GM23338 (cell line): ENCODE measurements around the gene TMEM207. TPM values are rescaled to one million over a fixed set of nuclear protein-coding genes. Genes with fewer than 3 reads are reported as not detected.

Experiments
- ATAC-seq: fragments of 200-7000 bp; cut with Tn5 transposase; 3 replicates; pipeline ENCODE4 v1.9.1; 2020
- DNase-seq: peaks from one replicate; pipeline ENCODE4 v3.0.0-alpha.2; 2015; ENCODE audit warnings: low spot score
- H2AFZ ChIP-seq: fragments of 200-600 bp; sonication (generic); 2 replicates; pipeline ENCODE4 v1.8.0; 2016; ENCODE audit warnings: antibody characterized with exemption, mild to moderate bottlenecking, moderate library complexity
- H3F3A ChIP-seq: fragments of 200-600 bp; sonication (generic); replicated peaks from 2 replicates; pipeline ENCODE4 v1.8.0; 2017; ENCODE audit warnings: antibody characterized with exemption, mixed run types, low read depth
- H3K27ac ChIP-seq: fragments of 200-600 bp; sonication (generic); 2 replicates; pipeline ENCODE4 v1.6.1; 2016; ENCODE audit warnings: low read depth
- H3K27me3 ChIP-seq: fragments of 200-600 bp; sonication (generic); 2 replicates; pipeline ENCODE4 v1.8.0; 2016; ENCODE audit warnings: mild to moderate bottlenecking, mixed run types, moderate library complexity; ENCODE audit not compliant: insufficient read depth
- H3K36me3 ChIP-seq: fragments of 200-600 bp; sonication (generic); 2 replicates; pipeline ENCODE4 v1.8.0; 2016; ENCODE audit warnings: mild to moderate bottlenecking; ENCODE audit not compliant: insufficient read depth
- H3K4me1 ChIP-seq: fragments of 200-600 bp; sonication (generic); 2 replicates; pipeline ENCODE4 v1.8.0; 2016; ENCODE audit warnings: mild to moderate bottlenecking, moderate library complexity; ENCODE audit not compliant: insufficient read depth
- H3K4me2 ChIP-seq: fragments of 200-600 bp; sonication (generic); 2 replicates; pipeline ENCODE4 v1.7.1; 2017; ENCODE audit warnings: mixed run types
- H3K4me3 ChIP-seq: fragments of 200-600 bp; sonication (generic); 2 replicates; pipeline ENCODE4 v1.6.1; 2016; ENCODE audit warnings: mixed run types
- H3K79me2 ChIP-seq: fragments of 200-600 bp; sonication (generic); replicated peaks from 2 replicates; pipeline ENCODE4 v1.8.0; 2017; ENCODE audit warnings: mild to moderate bottlenecking; ENCODE audit not compliant: insufficient read depth
- H3K9me2 ChIP-seq: fragments of 200-600 bp; sonication (generic); 2 replicates; pipeline ENCODE4 v1.8.0; 2017; ENCODE audit not compliant: insufficient read depth
- H4K20me1 ChIP-seq: fragments of 200-600 bp; sonication (generic); replicated peaks from 2 replicates; pipeline ENCODE4 v1.8.0; 2017; ENCODE audit warnings: mild to moderate bottlenecking; ENCODE audit not compliant: insufficient read depth
- H3K27ac Mint-ChIP-seq: 2 replicates; pipeline ENCODE4 v1.8.0; 2020; ENCODE audit warnings: inconsistent platforms, mild to moderate bottlenecking, moderate library complexity, mixed read lengths
- H3K27me3 Mint-ChIP-seq: 3 replicates; pipeline ENCODE4 v1.8.0; 2022; ENCODE audit warnings: low read depth, mild to moderate bottlenecking, moderate library complexity, mixed read lengths, inconsistent platforms; ENCODE audit not compliant: insufficient read depth, poor library complexity
- H3K36me3 Mint-ChIP-seq: 3 replicates; pipeline ENCODE4 v1.8.0; 2021; ENCODE audit warnings: low read depth, mild to moderate bottlenecking, inconsistent platforms, moderate library complexity, mixed read lengths
- H3K4me1 Mint-ChIP-seq: 3 replicates; pipeline ENCODE4 v1.8.0; 2020; ENCODE audit warnings: mild to moderate bottlenecking, inconsistent platforms, mixed read lengths
- H3K4me3 Mint-ChIP-seq: 3 replicates; pipeline ENCODE4 v1.8.0; 2021; ENCODE audit warnings: moderate library complexity, mild to moderate bottlenecking, inconsistent platforms, mixed read lengths
- H3K9me3 Mint-ChIP-seq: 3 replicates; pipeline ENCODE4 v1.8.0; 2020; ENCODE audit warnings: moderate library complexity, mild to moderate bottlenecking, inconsistent platforms, mixed read lengths
- CREB1 ChIP-seq: fragments of 250-450 bp; sonication (Bioruptor Pico); IDR thresholded peaks from 2 replicates; pipeline ENCODE4 v1.5.0; 2020; ENCODE audit warnings: low read depth, mild to moderate bottlenecking, moderate library complexity
- CTCF ChIP-seq, 2 experiments: fragments of 200-600 bp in 1 of 2; sonication (generic) in 1 of 2; conservative IDR thresholded peaks; 2 replicates each; pipeline versions ENCODE4 v1.5.1 to v1.6.1; 2016 to 2017; ENCODE audit warnings: antibody characterized with exemption in 2 of 2, low read depth in 2 of 2, mild to moderate bottlenecking in 2 of 2, moderate library complexity in 1 of 2
- ETS1 ChIP-seq: IDR thresholded peaks from 2 replicates; pipeline ENCODE4 v1.6.1; 2016; ENCODE audit warnings: antibody characterized with exemption
- EZH2 ChIP-seq: fragments of 200-600 bp; sonication (generic); IDR thresholded peaks from one replicate; pipeline ENCODE4 v1.8.0; 2017; ENCODE audit warnings: antibody characterized with exemption, mild to moderate bottlenecking, low read depth; ENCODE audit not compliant: unreplicated experiment
- EZH2phosphoT487 ChIP-seq: fragments of 200-600 bp; sonication (generic); IDR thresholded peaks from one replicate; pipeline ENCODE4 v1.8.1; 2018; ENCODE audit warnings: antibody characterized with exemption; ENCODE audit not compliant: unreplicated experiment
- JUNB ChIP-seq: IDR thresholded peaks from one replicate; pipeline ENCODE4 v1.6.1; 2016; ENCODE audit warnings: antibody characterized with exemption; ENCODE audit not compliant: unreplicated experiment
- REST ChIP-seq: IDR thresholded peaks from one replicate; pipeline ENCODE4 v1.6.1; 2018; ENCODE audit warnings: antibody characterized with exemption; ENCODE audit not compliant: unreplicated experiment
- STAT1 ChIP-seq: IDR thresholded peaks from one replicate; pipeline ENCODE4 v1.6.1; 2016; ENCODE audit warnings: antibody characterized with exemption; ENCODE audit not compliant: unreplicated experiment
- ZNF462 ChIP-seq: fragments of 250-450 bp; sonication (Bioruptor Pico); IDR thresholded peaks from 2 replicates; pipeline ENCODE4 v1.5.0; 2020; ENCODE audit warnings: mild to moderate bottlenecking, moderate library complexity
- polyA plus RNA-seq: library from polyadenylated mRNA; unstranded; fragments of >200 nt; fragmentation: Nextera tagmentation; extraction: Ambion mirVana; gene quantifications from 2 replicates; pipeline ENCODE4 v1.2.1, GENCODE V29; 2016
- total RNA-seq: library from RNA; depleted of rRNA; stranded (reverse); fragments of >200 nt; shearing (Covaris generic); gene quantifications from 2 replicates; pipeline ENCODE4 v1.2.3, GENCODE V29; 2014

The TMEM207 gene
- total and polyA plus RNA-seq, 2 experiments from 2014 or later = not detected

- no peak overlapping the region for H3K4me2 ChIP-seq
- H2AFZ ChIP-seq = no peak overlapping the region
- H3K27ac ChIP-seq = no peak overlapping the region
- H3K27me3 ChIP-seq = no peaks in the 10 kb centered on the region
- H4K20me1 ChIP-seq = no peaks in the 10 kb centered on the region
- Mint-ChIP-seq H3K4me3 (no peak overlapping the region), H3K36me3 (no peaks in the 10 kb centered on the region), H3K27me3 (peaks cover 1% of the 10 kb centered on the region), H3K4me1 (no peaks in the 10 kb centered on the region), H3K9me3 (no peaks in the 10 kb centered on the region), H3K27ac (peak overlapping the region; percentile 59; the same call in 1 of the 2 replicates)
- no peak for DNase-seq
- no peaks in the 10 kb centered on the region for H3K79me2 ChIP-seq
- H3K4me3 ChIP-seq = no peak overlapping the region
- no peaks in the 10 kb centered on the region for H3K9me2 ChIP-seq
- H3F3A ChIP-seq = no peaks in the 10 kb centered on the region
- ATAC-seq = no peak
- H3K36me3 ChIP-seq = no peaks in the 10 kb centered on the region
- H3K4me1 ChIP-seq = no peaks in the 10 kb centered on the region
- TF ChIP-seq EZH2 (no peak), CREB1 (CRISPR knock-in tag) (no peak), JUNB (no peak), REST (no peak), STAT1 (no peak), EZH2phosphoT487 (no peak), CTCF (conservative IDR thresholded peaks at IDR 0.05; ENCODE audit: low read depth in 2 of 2) (no peak), ETS1 (no peak)
Measured at GRCh38 chr3:190401963-190402362, 47.7 kb downstream of the TMEM207 start.

- Mint-ChIP-seq H3K36me3 (no peaks in the 10 kb centered on the region), H3K4me3 (no peak overlapping the region), H3K4me1 (no peaks in the 10 kb centered on the region), H3K9me3 (no peaks in the 10 kb centered on the region), H3K27ac (no peak overlapping the region), H3K27me3 (peaks cover 1% of the 10 kb centered on the region)
- no peaks in the 10 kb centered on the region for H3K36me3 ChIP-seq
- H3K4me1 ChIP-seq = no peaks in the 10 kb centered on the region
- H3K4me3 ChIP-seq = no peak overlapping the region
- DNase-seq (no peak), ATAC-seq (no peak)
- no peaks in the 10 kb centered on the region for H3K79me2 ChIP-seq
- no peak overlapping the region for H3K4me2 ChIP-seq
- no peaks in the 10 kb centered on the region for H4K20me1 ChIP-seq
- H2AFZ ChIP-seq = peak overlapping the region; percentile 18; the same call in 1 of the 2 replicates
- no peaks in the 10 kb centered on the region for H3K27me3 ChIP-seq
- H3F3A ChIP-seq = no peaks in the 10 kb centered on the region
- no peaks in the 10 kb centered on the region for H3K9me2 ChIP-seq
- H3K27ac ChIP-seq = no peak overlapping the region
- TF ChIP-seq ZNF462 (CRISPR knock-in tag) = no peak
Measured at GRCh38 chr3:190399677-190400076, 50.0 kb downstream of the TMEM207 start.
